ENCODE measurements around the gene PPAT.

- TF ChIP-seq CTCF (conservative IDR thresholded peaks at IDR 0.05; ENCODE audit: low read length), result no peak
- TF ChIP-seq EZH2phosphoT487 (IDR thresholded peaks at IDR 0.05; ENCODE audit: borderline replicate concordance), result no peak
These were observed 746 bp downstream of the PPAT start for GRCh38 chr4:56434599-56435139.
